IMR-90 (cell line): ENCODE measurements around the gene PEX10. TPM values are rescaled to one million over a fixed set of nuclear protein-coding genes. Genes with fewer than 3 reads are reported as not detected.

Experiments
- ATAC-seq: fragments of 200-7000 bp; cut with Tn5 transposase; 2 replicates; pipeline ENCODE4 v1.9.1; 2020; ENCODE audit warnings: low read depth, mild to moderate bottlenecking, moderate library complexity
- BruUV-seq: library from RNA; stranded (reverse); fragments of 400-500 nt; replicated peaks from 2 replicates; lab custom pipeline; 2021; lab: Mats Ljungman, UMichigan
- CTCF ChIA-PET: fragments of 300-600 bp; formaldehyde crosslinking; extraction: SDS; loops from one replicate; lab custom pipeline; 2021; ENCODE audit warnings: antibody characterized with exemption; lab: Yijun Ruan, JAX
- POLR2A ChIA-PET: fragments of 300-600 bp; sonication (Branson Sonifier 250); formaldehyde crosslinking; loops from one replicate; lab custom pipeline; 2022; ENCODE audit warnings: antibody characterized with exemption; ENCODE audit not compliant: unreplicated experiment; lab: Charles Lee
- DNase-seq: peaks from one replicate; pipeline ENCODE4 v3.0.0; 2013
- H2AFZ ChIP-seq: replicated peaks from 2 replicates; pipeline ENCODE3; 2013; ENCODE audit warnings: low read length, mild to moderate bottlenecking; ENCODE audit not compliant: poor library complexity
- H2AK5ac ChIP-seq: 2 replicates; pipeline ENCODE4 v1.6.1; 2013; ENCODE audit warnings: low read depth, low read length, inconsistent platforms
- H2AK9ac ChIP-seq: replicated peaks from 2 replicates; pipeline ENCODE3; 2013; ENCODE audit warnings: mild to moderate bottlenecking, low read depth, low read length, moderate library complexity; ENCODE audit not compliant: poor library complexity
- H2BK120ac ChIP-seq: 2 replicates; pipeline ENCODE4 v1.6.1; 2013; ENCODE audit warnings: low read depth, low read length, inconsistent platforms
- H2BK15ac ChIP-seq: 3 replicates; pipeline ENCODE4 v1.6.1; 2013; ENCODE audit warnings: low read depth, low read length, inconsistent platforms
- H2BK20ac ChIP-seq: 2 replicates; pipeline ENCODE4 v1.6.1; 2013; ENCODE audit warnings: low read depth, mild to moderate bottlenecking, inconsistent platforms, low read length, moderate library complexity
- H2BK5ac ChIP-seq: 2 replicates; pipeline ENCODE4 v1.6.1; 2013; ENCODE audit warnings: mild to moderate bottlenecking, low read depth, low read length, inconsistent platforms; ENCODE audit not compliant: poor library complexity, severe bottlenecking
- H3K14ac ChIP-seq: replicated peaks from 2 replicates; pipeline ENCODE4 v1.6.1; 2013; ENCODE audit warnings: low read depth, low read length, inconsistent platforms
- H3K18ac ChIP-seq: 2 replicates; pipeline ENCODE4 v1.6.1; 2013; ENCODE audit warnings: low read depth, low read length, control low read depth
- H3K23ac ChIP-seq: 2 replicates; pipeline ENCODE4 v1.6.1; 2013; ENCODE audit warnings: low read depth, low read length, inconsistent platforms
- H3K27ac ChIP-seq: 2 replicates; pipeline ENCODE4 v1.5.1; 2013; ENCODE audit warnings: mild to moderate bottlenecking, control low read depth, low read length; ENCODE audit not compliant: insufficient read depth
- H3K27me3 ChIP-seq: 2 replicates; pipeline ENCODE4 v1.6.1; 2013; ENCODE audit warnings: low read length; ENCODE audit not compliant: control insufficient read depth, insufficient read depth
- H3K36me3 ChIP-seq: 2 replicates; pipeline ENCODE4 v1.6.1; 2013; ENCODE audit warnings: low read length, mixed read lengths; ENCODE audit not compliant: control insufficient read depth, insufficient read depth
- H3K4ac ChIP-seq: 2 replicates; pipeline ENCODE4 v1.6.1; 2013; ENCODE audit warnings: low read depth, low read length, inconsistent platforms
- H3K4me1 ChIP-seq: 2 replicates; pipeline ENCODE4 v1.6.1; 2013; ENCODE audit warnings: low read length, mixed read lengths; ENCODE audit not compliant: control insufficient read depth, insufficient read depth
- H3K4me2 ChIP-seq: 2 replicates; pipeline ENCODE4 v1.6.1; 2013; ENCODE audit warnings: low read depth, mild to moderate bottlenecking, control low read depth, low read length, moderate library complexity
- H3K4me3 ChIP-seq: 2 replicates; pipeline ENCODE4 v1.5.1; 2013; ENCODE audit warnings: low read depth, mild to moderate bottlenecking, control low read depth, low read length, moderate library complexity; ENCODE audit not compliant: insufficient read depth
- H3K56ac ChIP-seq: 2 replicates; pipeline ENCODE4 v1.6.1; 2013; ENCODE audit warnings: low read length, inconsistent platforms; ENCODE audit not compliant: insufficient read depth; ENCODE audit errors: extremely low read depth
- H3K79me1 ChIP-seq, 2 experiments: 2 replicates each; pipeline ENCODE4 v1.6.1; 2013; ENCODE audit warnings: low read length in 2 of 2, inconsistent platforms in 1 of 2, low read depth in 1 of 2
- H3K9ac ChIP-seq: 2 replicates; pipeline ENCODE4 v1.6.1; 2013; ENCODE audit warnings: low read depth, low read length, control low read depth
- H3K9me1 ChIP-seq: 2 replicates; pipeline ENCODE4 v1.6.1; 2013; ENCODE audit warnings: low read length, inconsistent platforms; ENCODE audit not compliant: insufficient read depth
- H3K9me3 ChIP-seq: 2 replicates; pipeline ENCODE4 v1.6.1; 2013; ENCODE audit warnings: low read length; ENCODE audit not compliant: control insufficient read depth, insufficient read depth
- H4K20me1 ChIP-seq: 2 replicates; pipeline ENCODE4 v1.6.1; 2013; ENCODE audit warnings: low read length, inconsistent platforms; ENCODE audit not compliant: insufficient read depth
- H4K5ac ChIP-seq: 2 replicates; pipeline ENCODE4 v1.6.1; 2013; ENCODE audit warnings: mild to moderate bottlenecking, low read depth, low read length, control low read depth
- H4K8ac ChIP-seq, 2 experiments: 2 replicates each; pipeline ENCODE4 v1.6.1; 2013; ENCODE audit warnings: low read depth in 2 of 2, low read length in 2 of 2, control low read depth in 1 of 2, inconsistent platforms in 1 of 2
- H4K91ac ChIP-seq: 2 replicates; pipeline ENCODE4 v1.6.1; 2013; ENCODE audit warnings: low read depth, low read length, inconsistent platforms; ENCODE audit not compliant: insufficient read depth
- BHLHE40 ChIP-seq: fragments of 150-350 bp; IDR thresholded peaks from 2 replicates; pipeline ENCODE4 v1.6.1; 2016; ENCODE audit warnings: mild to moderate bottlenecking, low read depth, low read length
- CEBPB ChIP-seq: IDR thresholded peaks from 2 replicates; pipeline ENCODE4 v1.6.1; 2012; ENCODE audit warnings: low read depth, low read length, improper control_type of control experiment
- ELK1 ChIP-seq: fragments of 150-350 bp; IDR thresholded peaks from 2 replicates; pipeline ENCODE4 v1.6.1; 2016; ENCODE audit warnings: low read depth, mild to moderate bottlenecking, low read length, moderate library complexity, borderline replicate concordance
- FOS ChIP-seq: fragments of 150-350 bp; IDR thresholded peaks from 2 replicates; pipeline ENCODE4 v1.6.1; 2016; ENCODE audit warnings: low read depth, low read length
- MAFK ChIP-seq: IDR thresholded peaks from 2 replicates; pipeline ENCODE4 v1.6.1; 2012; ENCODE audit warnings: low read depth, low read length, improper control_type of control experiment
- MAZ ChIP-seq: IDR thresholded peaks from 2 replicates; pipeline ENCODE4 v1.6.1; 2012; ENCODE audit warnings: low read depth, mild to moderate bottlenecking, low read length, improper control_type of control experiment, moderate library complexity, borderline replicate concordance
- MXI1 ChIP-seq: IDR thresholded peaks from 2 replicates; pipeline ENCODE4 v1.6.1; 2012; ENCODE audit warnings: low read depth, mild to moderate bottlenecking, low read length, moderate library complexity, borderline replicate concordance
- NFE2L2 ChIP-seq: fragments of 150-350 bp; IDR thresholded peaks from 2 replicates; pipeline ENCODE4 v1.6.1; 2016; ENCODE audit warnings: low read depth, mild to moderate bottlenecking, low read length
- POLR2A ChIP-seq: IDR thresholded peaks from 2 replicates; pipeline ENCODE4 v1.6.1; 2012; ENCODE audit warnings: mild to moderate bottlenecking, low read depth, low read length
- RAD21 ChIP-seq: IDR thresholded peaks from 2 replicates; pipeline ENCODE4 v1.6.1; 2012; ENCODE audit warnings: low read length, improper control_type of control experiment
- RCOR1 ChIP-seq: IDR thresholded peaks from 2 replicates; pipeline ENCODE4 v1.6.1; 2012; ENCODE audit warnings: mild to moderate bottlenecking, low read length, improper control_type of control experiment; ENCODE audit not compliant: insufficient replicate concordance
- RFX5 ChIP-seq: IDR thresholded peaks from 2 replicates; pipeline ENCODE4 v1.8.0; 2012; ENCODE audit warnings: low read depth, mild to moderate bottlenecking, low read length, moderate library complexity
- SMC3 ChIP-seq: fragments of 150-350 bp; IDR thresholded peaks from 2 replicates; pipeline ENCODE4 v1.6.1; 2016; ENCODE audit warnings: low read depth, mild to moderate bottlenecking, antibody characterized with exemption, low read length, moderate library complexity
- USF2 ChIP-seq: fragments of 150-350 bp; IDR thresholded peaks from 2 replicates; pipeline ENCODE4 v1.6.1; 2017; ENCODE audit warnings: mild to moderate bottlenecking, antibody characterized with exemption, low read length, low read depth
- WGBS, 2 experiments: methylation state at CpG; one replicate each; pipeline versions ENCODE4 v1.1.5 to v1.1.7; 2013; ENCODE audit warnings: missing lambda C conversion rate in 2 of 2; ENCODE audit not compliant: insufficient read length in 1 of 2; ENCODE audit errors: extremely low coverage in 2 of 2; 5-methylcytosine and 5-hydroxymethylcytosine counted together
- dilution Hi-C: fragments of 300-500 bp; cut with HindIII; formaldehyde crosslinking; loops from one replicate; pipeline ENCODE4 v1.14.3; 2018; ENCODE audit warnings: low sequenced_read_pairs; ENCODE audit not compliant: unreplicated experiment
- in situ Hi-C: fragments of 300-500 bp; cut with MboI; formaldehyde crosslinking; loops from 3 replicates; pipeline ENCODE4 v1.14.3; 2019; ENCODE audit warnings: low sequenced_read_pairs, inconsistent platforms, mixed read lengths
- intact Hi-C: fragments of 100-400 bp; cut with micrococcal nuclease; formaldehyde crosslinking; loops from 2 replicates; pipeline ENCODE4 v1.10.0; 2022
- polyA plus RNA-seq, 3 experiments: library from polyadenylated mRNA; depleted of rRNA; stranded (reverse); fragments of >200 nt; gene quantifications; 2 replicates each; pipeline ENCODE4 v1.2.3, GENCODE V29; 2012; ENCODE audit warnings: low replicate concordance in 1 of 3
- total RNA-seq: library from RNA; depleted of rRNA; stranded (reverse); fragments of >200 nt; gene quantifications from 2 replicates; pipeline ENCODE4 v1.2.3, GENCODE V29; 2012

The PEX10 gene
- total and polyA plus RNA-seq, 2 of the 4 experiments (the other 2 are of a cell fraction), result 16.9 to 19.7 TPM

DNA sequence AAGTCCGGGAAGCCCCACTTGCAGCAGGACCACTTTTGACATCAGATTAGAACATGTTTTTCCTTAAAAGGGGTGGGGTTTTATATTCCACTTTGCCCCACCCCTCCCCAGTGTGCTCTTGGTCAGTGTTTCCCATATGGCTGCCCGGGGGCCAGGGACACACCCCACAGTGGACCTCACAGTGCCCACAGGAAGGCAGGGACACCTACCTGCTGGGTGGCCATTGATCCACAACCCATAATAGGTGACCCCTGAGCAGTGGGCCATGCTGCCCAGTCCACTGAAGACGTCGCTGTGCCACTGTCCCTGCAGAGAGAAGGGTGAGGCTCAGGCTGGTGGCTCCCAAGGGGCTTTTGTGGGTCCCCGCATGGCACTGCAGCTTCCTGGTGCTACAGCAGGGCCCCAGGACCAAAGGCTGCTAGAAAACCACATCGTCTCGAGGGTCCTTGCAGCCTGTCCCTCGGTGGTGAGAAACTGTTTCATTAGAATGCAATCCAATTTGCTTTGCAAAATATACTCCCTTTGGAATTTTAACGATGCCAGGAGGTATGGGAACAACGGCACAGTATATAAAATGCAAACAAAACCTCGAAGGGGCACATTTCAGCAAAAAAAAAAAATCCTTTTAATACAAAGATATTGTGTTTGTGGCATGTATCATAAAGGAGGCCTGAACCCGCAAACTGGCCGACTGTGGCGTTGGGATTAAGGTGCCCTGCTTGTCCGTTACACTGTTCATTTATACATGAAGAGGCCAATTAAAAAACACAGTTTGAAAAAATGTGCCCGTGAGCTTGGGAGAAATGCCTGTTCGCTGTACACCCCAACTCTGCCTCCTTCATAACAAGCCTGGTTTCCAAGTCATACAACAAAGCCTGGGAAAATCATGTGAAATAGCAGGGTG lies 37.9 kb downstream of the PEX10 start:
- dilution Hi-C loops, result no loop called here

More for the DNA sequence above, 37.9 kb downstream of the PEX10 start:
- no peaks in the 10 kb centered on the region for H3K27me3 ChIP-seq
- ATAC-seq, result no peak
- no peak overlapping the region for H3K23ac ChIP-seq
- intact Hi-C loops (no loop called here), in situ Hi-C loops (loop anchor here (5.0 to 25.0 kb wide), 2 partner anchors 182 to 412 kb away; partner anchors contain the start of gene FAAP20)
- no peak overlapping the region for H3K14ac ChIP-seq
- no peak overlapping the region for H3K27ac ChIP-seq
- H4K20me1 ChIP-seq, result no peaks in the 10 kb centered on the region; the same call in 1 of the 2 replicates
- no CpG with 5 or more reads among the region's 17 CpGs for WGBS, 2 experiments
- H2BK120ac ChIP-seq, result no peak overlapping the region
- H3K4me3 ChIP-seq, result no peak overlapping the region
- no peaks in the 10 kb centered on the region for H3K9me3 ChIP-seq
- no peak overlapping the region for H3K56ac ChIP-seq
- no peak overlapping the region for H2AK5ac ChIP-seq
- no peaks in the 10 kb centered on the region for H3K79me1 ChIP-seq
- no peak overlapping the region for H2BK20ac ChIP-seq
- H3K36me3 ChIP-seq, result no peaks in the 10 kb centered on the region
- H3K9me1 ChIP-seq, result no peaks in the 10 kb centered on the region
- H3K4me2 ChIP-seq, result no peak overlapping the region
- no peak overlapping the region for H4K8ac ChIP-seq
- TF ChIP-seq POLR2A (no peak), ELK1 (no peak), NFE2L2 (no peak), FOS (no peak), MAZ (no peak), USF2 (no peak), SMC3 (no peak), RCOR1 (no peak), RAD21 (no peak), BHLHE40 (no peak), MXI1 (no peak), RFX5 (no peak), CEBPB (no peak), MAFK (no peak)
- no peak overlapping the region for H3K18ac ChIP-seq
- no peak overlapping the region for H2AFZ ChIP-seq
- DNase-seq, result no peak
- H2BK15ac ChIP-seq, result no peak overlapping the region
- H4K5ac ChIP-seq, result no peak overlapping the region
- H2BK5ac ChIP-seq, result no peak overlapping the region
- H2AK9ac ChIP-seq, result no peak overlapping the region
- no TSS peak for BruUV-seq
- POLR2A ChIA-PET, result no interaction called here
- no peak overlapping the region for H4K91ac ChIP-seq
- no peak overlapping the region for H3K4ac ChIP-seq
- H3K4me1 ChIP-seq, result no peaks in the 10 kb centered on the region
- CTCF ChIA-PET, result no interaction called here
- no peak overlapping the region for H3K9ac ChIP-seq
